Natural killer cell treated with Interleukin-12 subunit alpha and Interleukin-12 subunit beta and Interleukin-15 and Interleukin-18, amount 100 ng/mL, for 72 hours (primary cell): Measurements from ENCODE around the gene MIPOL1. TPM values are rescaled to one million over a fixed set of nuclear protein-coding genes. Genes with fewer than 3 reads are reported as not detected.
"Not testable (repeated sequence)": the region's sequence is repeated elsewhere in the genome, so short reads cannot be mapped to it uniquely, and the experiment has no call there.

Experiments
- ATAC-seq, 2 donors: fragments of 150-1000 bp; cut with Tn5 transposase in 1 of 2; sonication (Bioruptor Pico), chemical (Tn5 transposase) in 1 of 2; 2 replicates each; pipeline ENCODE4 v1.10.0; 2021
- DNase-seq: peaks from one replicate; pipeline ENCODE4 v3.0.0; 2022; ENCODE audit warnings: low spot score
- H3K27ac Mint-ChIP-seq, 2 donors: 1 replicate in 1 of 2; 2 replicates in 1 of 2; pipeline ENCODE4 v1.8.0; 2022; ENCODE audit warnings: mixed read lengths in 2 of 2, mild to moderate bottlenecking in 1 of 2, moderate library complexity in 1 of 2
- H3K27me3 Mint-ChIP-seq, 2 donors: 1 replicate in 1 of 2; 2 replicates in 1 of 2; pipeline ENCODE4 v1.8.0; 2022; ENCODE audit warnings: mixed read lengths in 2 of 2
- H3K36me3 Mint-ChIP-seq: one replicate; pipeline ENCODE4 v1.8.0; 2022; ENCODE audit warnings: mixed read lengths
- H3K4me1 Mint-ChIP-seq, 2 donors: 1 replicate in 1 of 2; 2 replicates in 1 of 2; pipeline ENCODE4 v1.8.0; 2022; ENCODE audit warnings: low read depth in 2 of 2, mixed read lengths in 2 of 2, mild to moderate bottlenecking in 1 of 2
- H3K4me3 Mint-ChIP-seq: one replicate; pipeline ENCODE4 v1.8.0; 2022; ENCODE audit warnings: mixed read lengths
- H3K9me3 Mint-ChIP-seq: 2 replicates; pipeline ENCODE4 v1.8.0; 2022; ENCODE audit warnings: mixed read lengths
- total RNA-seq, 2 donors: library from RNA; stranded (reverse); gene quantifications; one replicate each; pipeline ENCODE4 v1.2.3, GENCODE V29; 2022

The MIPOL1 gene
- total RNA-seq, 2 donors from 2014 or later = not detected

DNA sequence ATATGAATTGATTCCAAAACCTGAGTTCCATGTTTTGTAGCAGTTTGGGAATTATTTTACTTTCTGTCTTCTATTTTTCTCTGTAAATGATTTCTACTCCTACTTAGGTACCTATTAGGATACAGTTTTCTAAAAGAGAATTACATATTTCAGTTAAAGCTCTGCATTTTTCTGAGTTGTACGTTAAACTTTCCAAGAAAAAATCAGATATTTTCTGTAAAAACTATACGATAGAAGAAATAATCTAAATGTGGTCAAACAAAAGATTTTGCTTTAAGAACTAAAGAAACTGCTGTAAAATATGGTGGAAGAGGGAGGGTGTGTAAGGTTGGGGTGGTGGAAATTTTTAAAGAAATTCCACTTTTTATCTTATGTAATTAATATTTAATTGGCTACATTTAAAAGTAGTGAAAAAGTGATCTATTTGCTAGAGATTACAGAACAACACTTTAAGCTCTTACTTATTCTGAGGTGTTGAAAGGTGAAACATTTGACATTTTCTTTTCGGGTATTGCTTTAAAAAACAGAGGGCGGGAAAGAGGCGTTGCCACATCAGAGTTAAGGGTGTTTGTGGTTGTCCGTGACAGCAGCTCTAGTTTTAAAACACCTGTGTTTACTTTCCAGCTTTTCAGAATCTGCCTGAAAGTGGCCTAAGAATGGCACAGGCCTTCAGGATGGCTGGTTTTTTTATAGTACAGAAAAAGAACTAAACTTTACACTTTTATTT, 187.3 kb downstream of the MIPOL1 start:
- Mint-ChIP-seq H3K27me3 (no peaks in the 10 kb centered on the region), H3K36me3 (no peaks in the 10 kb centered on the region), H3K4me1 (no peaks in the 10 kb centered on the region), H3K27ac (no peak overlapping the region), H3K4me3 (no peak overlapping the region), H3K9me3 (no peaks in the 10 kb centered on the region)
- DNase-seq = no peak
- ATAC-seq = no peak

DNA sequence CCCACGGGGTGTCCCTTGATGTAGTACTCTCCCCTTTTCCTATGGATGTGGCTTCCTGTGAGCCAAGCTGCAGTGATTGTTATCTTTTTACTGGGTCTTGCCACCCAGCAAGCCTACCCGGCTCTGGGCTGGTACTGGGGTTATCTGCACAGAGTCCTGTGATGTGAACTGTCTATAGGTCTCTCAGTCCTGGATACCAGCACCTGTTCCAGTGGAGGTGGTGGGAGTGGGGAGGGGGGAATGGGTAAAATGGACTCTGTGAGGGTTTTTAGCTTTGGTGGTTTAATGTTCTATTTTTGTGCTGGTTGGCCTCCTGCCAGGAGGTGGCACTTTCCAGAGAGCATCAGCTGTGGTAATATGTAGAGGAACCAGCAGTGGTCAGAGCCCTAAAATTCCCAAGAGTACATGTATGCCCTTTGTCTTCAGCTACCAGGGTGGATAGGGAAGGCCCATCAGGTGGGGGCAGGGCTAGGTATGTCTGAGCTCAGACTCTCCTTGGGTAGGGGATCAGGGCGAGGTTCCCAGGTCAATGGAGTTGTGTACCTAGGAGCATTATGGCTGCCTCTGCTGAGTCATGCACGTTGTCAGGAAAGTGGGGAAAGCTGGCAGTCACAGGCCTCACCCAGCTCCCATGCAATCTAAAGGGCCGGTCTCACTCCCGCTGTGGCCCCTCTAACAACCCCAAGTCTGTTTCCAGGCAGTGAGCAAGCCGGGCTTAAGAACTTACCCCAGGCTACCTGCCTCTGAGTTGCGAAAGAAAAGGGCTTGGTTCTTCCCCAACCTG, 199.6 kb downstream of the MIPOL1 start:
- Mint-ChIP-seq H3K36me3 (peaks cover 18% of the 10 kb centered on the region), H3K9me3 (peaks cover 33% of the 10 kb centered on the region)
- H3K4me1 Mint-ChIP-seq, H3K27ac Mint-ChIP-seq, DNase-seq, ATAC-seq, H3K4me3 Mint-ChIP-seq, H3K27me3 Mint-ChIP-seq: not testable (repeated sequence)

DNA sequence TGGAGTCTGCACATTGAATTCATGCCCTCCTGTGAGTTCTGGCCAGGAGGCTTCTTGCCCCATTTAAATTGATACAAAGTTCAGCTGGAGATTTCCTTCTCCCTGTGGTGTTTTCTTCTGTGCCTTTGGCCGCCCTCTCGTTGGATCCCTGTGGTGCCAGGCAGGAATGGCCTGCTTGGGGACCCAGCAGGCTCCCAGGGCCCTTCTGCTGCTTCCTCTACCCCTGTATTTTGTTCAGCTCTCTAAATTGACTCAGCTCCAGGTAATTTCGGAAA, 200.1 kb downstream of the MIPOL1 start:
- ATAC-seq (no peak), DNase-seq (no peak)
- no peak overlapping the region for H3K27ac Mint-ChIP-seq
- H3K27me3 Mint-ChIP-seq = no peaks in the 10 kb centered on the region
- H3K36me3 Mint-ChIP-seq = peaks cover 18% of the 10 kb centered on the region
- no peaks in the 10 kb centered on the region for H3K4me1 Mint-ChIP-seq
- no peak overlapping the region for H3K4me3 Mint-ChIP-seq
- H3K9me3 Mint-ChIP-seq = peaks cover 33% of the 10 kb centered on the region

DNA sequence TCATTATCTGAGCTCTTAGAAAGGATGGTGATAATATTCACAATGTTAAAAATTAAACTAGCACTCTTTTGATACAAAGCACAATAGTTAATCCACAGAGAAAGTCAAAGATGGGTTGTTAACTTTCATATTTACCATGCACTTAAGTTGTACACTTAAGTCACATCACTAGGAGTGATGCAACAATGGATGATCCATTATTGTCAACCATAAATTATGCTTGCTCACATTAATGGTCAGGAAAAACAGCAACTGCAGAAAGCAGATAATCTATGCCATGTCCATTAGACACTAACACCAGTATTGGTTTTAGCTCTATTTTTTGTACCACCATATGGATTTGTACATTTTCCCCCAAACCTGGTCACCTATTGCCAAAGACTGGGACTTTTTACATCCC, 201.8 kb downstream of the MIPOL1 start:
- Mint-ChIP-seq H3K4me3 (no peak overlapping the region), H3K9me3 (peaks cover 32% of the 10 kb centered on the region), H3K27ac (no peak overlapping the region), H3K4me1 (no peaks in the 10 kb centered on the region), H3K27me3 (no peaks in the 10 kb centered on the region), H3K36me3 (peaks cover 14% of the 10 kb centered on the region)
- no peak for DNase-seq
- no peak for ATAC-seq

DNA sequence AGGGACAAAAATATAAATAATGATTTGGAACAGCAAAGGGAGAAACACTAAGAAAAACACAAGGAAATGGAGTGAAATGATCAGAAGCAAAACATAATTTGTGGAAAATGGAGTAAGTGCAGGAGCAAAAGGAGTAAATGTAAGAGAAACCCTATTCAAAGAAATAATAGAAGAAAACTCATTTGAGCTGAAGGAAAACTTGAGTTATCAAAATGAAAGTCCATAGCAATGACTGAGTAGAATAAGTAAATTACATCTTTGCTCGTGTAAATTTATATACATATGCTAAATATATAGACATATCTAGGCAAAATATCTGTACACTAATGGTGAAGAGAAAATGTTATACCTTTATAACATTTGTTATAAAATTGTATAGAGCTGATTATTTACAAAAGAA, 203.4 kb downstream of the MIPOL1 start:
- Mint-ChIP-seq H3K4me3 (no peak overlapping the region), H3K27me3 (no peaks in the 10 kb centered on the region), H3K36me3 (peaks cover 11% of the 10 kb centered on the region), H3K27ac (no peak overlapping the region), H3K9me3 (peaks cover 22% of the 10 kb centered on the region), H3K4me1 (no peaks in the 10 kb centered on the region)
- no peak for ATAC-seq
- DNase-seq = no peak

DNA sequence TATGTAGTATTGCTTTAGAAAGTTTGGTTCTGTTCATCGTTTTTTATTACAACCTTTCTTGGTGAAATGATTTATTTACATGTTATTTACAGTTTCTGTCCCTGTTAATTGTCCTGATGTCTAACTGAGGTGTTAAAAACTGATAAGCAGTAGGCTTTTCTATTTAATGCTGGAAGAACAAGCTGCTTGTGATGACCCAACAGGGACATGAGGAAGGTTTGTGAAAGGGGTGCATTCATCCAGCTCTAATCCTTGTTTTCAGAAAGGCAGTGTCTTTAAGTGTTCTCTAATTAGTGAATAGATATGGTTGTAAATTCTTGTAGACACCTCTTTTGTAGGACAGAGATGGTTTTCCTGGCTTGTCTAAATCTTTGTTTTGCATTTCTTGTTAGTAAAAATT, 205.9 kb downstream of the MIPOL1 start:
- DNase-seq = no peak
- H3K4me3 Mint-ChIP-seq = no peak overlapping the region
- no peak for ATAC-seq
- no peaks in the 10 kb centered on the region for H3K4me1 Mint-ChIP-seq
- H3K27ac Mint-ChIP-seq = no peak overlapping the region
- H3K9me3 Mint-ChIP-seq = peaks cover 13% of the 10 kb centered on the region
- peaks cover 5% of the 10 kb centered on the region for H3K36me3 Mint-ChIP-seq
- H3K27me3 Mint-ChIP-seq = no peaks in the 10 kb centered on the region

DNA sequence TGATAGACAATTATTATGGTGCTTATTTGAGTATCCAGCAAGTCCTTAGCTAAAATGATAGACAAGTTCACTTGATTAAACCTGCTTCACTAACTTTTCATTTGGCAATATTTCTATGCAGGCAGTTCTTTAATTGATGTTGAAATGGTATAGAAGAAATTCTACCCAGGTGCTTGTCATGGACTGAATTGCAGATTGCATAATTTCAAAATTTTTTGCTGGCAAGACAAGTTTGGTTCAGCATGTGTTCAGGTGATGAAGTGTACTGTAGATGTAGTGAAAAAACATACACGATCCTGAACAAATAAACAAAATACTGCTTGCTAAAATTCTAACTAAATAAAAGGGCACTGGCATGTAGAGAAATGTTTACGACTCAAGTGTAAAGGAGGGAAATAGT, 208.4 kb downstream of the MIPOL1 start:
- Mint-ChIP-seq H3K4me1 (no peaks in the 10 kb centered on the region), H3K27me3 (no peaks in the 10 kb centered on the region), H3K4me3 (no peak overlapping the region), H3K9me3 (peaks cover 2% of the 10 kb centered on the region), H3K27ac (no peak overlapping the region), H3K36me3 (no peaks in the 10 kb centered on the region)
- ATAC-seq (no peak), DNase-seq (no peak)

DNA sequence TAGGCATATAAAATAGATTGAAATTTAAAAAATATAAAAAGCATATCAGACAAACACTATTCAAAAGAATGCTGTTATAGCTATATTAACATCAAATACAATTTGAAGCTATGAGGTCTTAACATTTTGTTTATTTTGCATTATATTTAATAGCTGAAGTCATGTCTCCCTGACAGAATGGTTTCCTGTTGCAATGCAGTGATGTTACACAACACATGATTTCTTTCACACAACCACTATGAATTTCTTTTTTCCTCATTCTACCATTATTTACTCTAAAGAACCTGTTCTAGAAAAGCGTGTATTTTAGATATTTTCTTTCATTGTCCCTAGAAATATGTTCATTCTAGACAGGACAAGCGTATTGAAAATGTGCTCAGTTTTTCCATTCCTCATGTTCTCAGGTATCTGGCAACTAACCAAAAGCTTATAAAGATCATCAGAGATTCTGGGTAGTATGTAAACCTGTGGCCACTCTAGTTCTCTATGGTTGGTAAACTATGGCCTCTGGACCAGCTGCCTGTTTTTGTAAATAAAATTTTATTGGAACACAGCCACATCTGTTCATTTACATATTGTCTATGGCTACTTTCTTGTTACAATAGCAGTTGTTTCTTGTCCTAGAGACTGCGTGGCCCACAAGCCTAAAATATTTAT, 213.5 kb downstream of the MIPOL1 start:
- Mint-ChIP-seq H3K4me1 (no peaks in the 10 kb centered on the region), H3K27ac (no peak overlapping the region), H3K27me3 (no peaks in the 10 kb centered on the region), H3K36me3 (no peaks in the 10 kb centered on the region), H3K9me3 (no peaks in the 10 kb centered on the region), H3K4me3 (no peak overlapping the region)
- no peak for ATAC-seq
- no peak for DNase-seq

DNA sequence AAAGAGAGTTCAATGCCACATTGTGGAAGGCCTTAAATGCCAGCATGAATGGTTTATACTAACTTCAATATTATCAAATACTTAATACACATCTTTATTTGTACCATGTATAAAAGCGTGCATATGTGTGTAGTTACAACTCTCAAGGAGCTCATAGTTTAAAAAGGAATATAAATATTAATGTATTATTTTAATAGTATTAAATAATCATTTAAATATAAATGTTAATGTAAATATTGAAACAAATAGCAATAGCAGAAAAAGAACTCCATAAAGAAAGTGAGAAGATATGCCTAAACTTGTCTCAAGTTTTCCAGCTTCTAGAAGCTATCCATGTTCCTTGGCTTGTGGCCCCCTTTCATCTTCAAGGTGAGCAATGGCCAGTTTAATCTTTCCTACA, 215.3 kb downstream of the MIPOL1 start:
- no peak for ATAC-seq
- no peak overlapping the region for H3K27ac Mint-ChIP-seq

DNA sequence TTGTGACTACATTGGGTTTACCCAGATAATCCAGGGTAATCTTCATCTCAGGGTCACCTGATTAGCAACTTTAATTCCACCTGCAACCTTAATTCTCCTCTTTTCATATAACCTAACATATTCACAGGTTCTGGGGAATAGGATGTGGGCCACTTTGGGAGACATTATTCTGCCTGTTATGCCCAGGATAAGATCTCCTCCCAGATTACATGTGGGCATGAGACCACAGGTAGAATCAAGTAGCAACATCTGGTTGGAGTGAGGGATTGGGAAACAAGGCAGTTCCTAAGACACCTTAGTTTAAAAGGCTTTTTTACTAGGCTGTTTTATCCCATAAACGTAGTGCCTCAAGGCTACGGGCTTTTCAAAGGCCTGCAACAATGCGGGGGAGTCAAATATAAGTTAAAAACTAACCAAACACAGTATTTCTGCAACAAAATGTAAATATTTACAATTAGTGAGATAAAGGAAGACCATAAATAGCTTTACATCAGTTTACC, 215.8 kb downstream of the MIPOL1 start:
- no peak overlapping the region for H3K4me3 Mint-ChIP-seq
- ATAC-seq (no peak), DNase-seq (no peak)
- no peaks in the 10 kb centered on the region for H3K36me3 Mint-ChIP-seq
- no peaks in the 10 kb centered on the region for H3K4me1 Mint-ChIP-seq
- H3K9me3 Mint-ChIP-seq = peaks cover 3% of the 10 kb centered on the region
- H3K27me3 Mint-ChIP-seq = no peaks in the 10 kb centered on the region
- no peak overlapping the region for H3K27ac Mint-ChIP-seq

More for the DNA sequence above, 215.3 kb downstream of the MIPOL1 start:
- Mint-ChIP-seq H3K4me1 (no peaks in the 10 kb centered on the region), H3K36me3 (no peaks in the 10 kb centered on the region), H3K9me3 (peaks cover 3% of the 10 kb centered on the region), H3K4me3 (no peak overlapping the region), H3K27me3 (no peaks in the 10 kb centered on the region)
- no peak for DNase-seq

DNA sequence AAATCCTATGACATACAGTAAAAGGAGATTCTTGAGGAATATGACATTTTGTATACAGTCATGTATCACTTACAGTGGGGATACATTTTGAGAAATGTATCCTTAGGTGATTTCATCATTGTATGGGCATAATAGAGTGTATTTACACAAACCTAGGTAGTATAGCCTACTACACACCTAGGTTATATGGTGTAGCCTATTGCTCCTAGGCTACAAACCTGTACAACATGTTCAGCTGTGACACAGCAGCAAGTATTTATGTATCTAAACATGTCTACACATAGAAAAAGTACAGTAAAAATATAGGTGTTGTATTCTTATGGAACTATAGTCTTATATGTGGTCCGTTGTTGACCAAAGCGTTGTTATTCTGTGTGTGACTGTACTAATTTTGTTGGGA, 218.5 kb downstream of the MIPOL1 start:
- H3K4me1 Mint-ChIP-seq = no peaks in the 10 kb centered on the region
- H3K36me3 Mint-ChIP-seq = no peaks in the 10 kb centered on the region
- no peak overlapping the region for H3K27ac Mint-ChIP-seq
- H3K27me3 Mint-ChIP-seq = no peaks in the 10 kb centered on the region
- no peak for DNase-seq
- peaks cover 3% of the 10 kb centered on the region for H3K9me3 Mint-ChIP-seq
- ATAC-seq = no peak
- H3K4me3 Mint-ChIP-seq = no peak overlapping the region

DNA sequence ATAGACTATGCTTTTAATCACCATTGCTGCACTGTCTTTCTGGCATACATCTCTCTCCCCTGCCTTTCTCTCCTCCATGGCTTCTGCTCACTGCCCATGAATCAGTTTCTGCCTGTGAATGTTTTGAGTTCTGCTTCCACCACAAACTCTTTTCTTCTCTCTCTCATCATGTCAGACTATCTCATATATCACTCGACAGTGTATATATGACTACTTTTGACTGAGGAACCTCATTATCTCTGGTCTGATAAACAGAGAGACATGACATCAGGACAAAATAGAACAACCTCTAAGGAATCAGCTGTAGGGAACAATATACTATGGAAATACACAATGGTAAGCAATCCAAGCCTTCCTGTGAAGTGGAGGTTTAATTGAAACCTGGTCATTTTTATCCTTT, 219.4 kb downstream of the MIPOL1 start:
- Mint-ChIP-seq H3K9me3 (peaks cover 3% of the 10 kb centered on the region), H3K27ac (no peak overlapping the region), H3K4me1 (no peaks in the 10 kb centered on the region), H3K27me3 (no peaks in the 10 kb centered on the region), H3K4me3 (no peak overlapping the region), H3K36me3 (no peaks in the 10 kb centered on the region)
- ATAC-seq (no peak), DNase-seq (no peak)

DNA sequence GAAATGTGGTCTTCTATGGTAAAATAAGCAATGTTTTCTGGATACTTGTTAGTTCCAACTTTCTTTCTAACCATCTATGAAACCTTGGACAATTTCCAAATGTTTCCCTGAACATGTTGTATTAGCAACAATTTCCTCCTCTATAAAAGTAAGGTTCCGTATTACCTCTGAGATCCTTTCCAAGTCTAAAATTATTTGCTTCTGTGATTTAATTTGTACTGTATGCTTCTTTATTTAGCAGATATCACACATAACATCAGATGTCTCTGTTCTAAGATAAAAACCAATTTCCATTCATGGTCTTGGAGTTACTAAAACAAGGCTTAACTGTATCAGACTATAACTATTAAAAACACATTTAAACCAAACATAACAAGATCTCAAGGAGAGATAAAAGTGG, 220.1 kb downstream of the MIPOL1 start:
- H3K36me3 Mint-ChIP-seq = no peaks in the 10 kb centered on the region
- ATAC-seq (no peak), DNase-seq (no peak)
- H3K4me3 Mint-ChIP-seq = no peak overlapping the region
- H3K4me1 Mint-ChIP-seq = no peaks in the 10 kb centered on the region
- no peaks in the 10 kb centered on the region for H3K27me3 Mint-ChIP-seq
- peaks cover 3% of the 10 kb centered on the region for H3K9me3 Mint-ChIP-seq
- H3K27ac Mint-ChIP-seq = no peak overlapping the region

DNA sequence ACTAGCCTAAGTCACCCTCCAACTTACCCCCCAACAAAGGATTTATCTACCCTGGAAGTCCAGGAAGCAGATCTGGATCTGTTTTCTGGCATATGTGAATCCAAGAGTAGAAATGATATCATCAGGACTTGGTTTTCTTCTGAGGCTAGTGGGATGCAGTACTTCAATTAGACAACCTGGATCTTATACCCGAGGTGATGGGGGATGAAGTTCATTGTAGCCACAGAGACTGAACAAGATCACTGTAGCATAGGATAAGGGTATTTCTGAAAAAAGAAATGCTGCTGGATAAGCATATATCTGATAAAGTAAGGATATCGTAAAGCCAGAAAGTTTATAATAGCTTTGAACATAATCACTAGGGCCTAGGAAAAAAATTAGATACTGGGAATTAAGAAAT, 222.9 kb downstream of the MIPOL1 start:
- Mint-ChIP-seq H3K27me3 (no peaks in the 10 kb centered on the region), H3K4me1 (no peaks in the 10 kb centered on the region), H3K9me3 (peaks cover 4% of the 10 kb centered on the region), H3K27ac (no peak overlapping the region), H3K4me3 (no peak overlapping the region), H3K36me3 (no peaks in the 10 kb centered on the region)
- ATAC-seq (no peak), DNase-seq (no peak)
